HG03571 (cell line): ENCODE measurements around the gene STARD13.
A peak's percentile ranks its signal among the peaks of the same experiment; 100 is the strongest.
"Not testable (repeated sequence)": the region's sequence is repeated elsewhere in the genome, so short reads cannot be mapped to it uniquely, and the experiment has no call there.

Experiments
- ATAC-seq: cut with Tn5 transposase; IDR thresholded peaks from one replicate; pipeline ENCODE4 v1.9.1; 2021; ENCODE audit not compliant: unreplicated experiment

STARD13 gene

DNA sequence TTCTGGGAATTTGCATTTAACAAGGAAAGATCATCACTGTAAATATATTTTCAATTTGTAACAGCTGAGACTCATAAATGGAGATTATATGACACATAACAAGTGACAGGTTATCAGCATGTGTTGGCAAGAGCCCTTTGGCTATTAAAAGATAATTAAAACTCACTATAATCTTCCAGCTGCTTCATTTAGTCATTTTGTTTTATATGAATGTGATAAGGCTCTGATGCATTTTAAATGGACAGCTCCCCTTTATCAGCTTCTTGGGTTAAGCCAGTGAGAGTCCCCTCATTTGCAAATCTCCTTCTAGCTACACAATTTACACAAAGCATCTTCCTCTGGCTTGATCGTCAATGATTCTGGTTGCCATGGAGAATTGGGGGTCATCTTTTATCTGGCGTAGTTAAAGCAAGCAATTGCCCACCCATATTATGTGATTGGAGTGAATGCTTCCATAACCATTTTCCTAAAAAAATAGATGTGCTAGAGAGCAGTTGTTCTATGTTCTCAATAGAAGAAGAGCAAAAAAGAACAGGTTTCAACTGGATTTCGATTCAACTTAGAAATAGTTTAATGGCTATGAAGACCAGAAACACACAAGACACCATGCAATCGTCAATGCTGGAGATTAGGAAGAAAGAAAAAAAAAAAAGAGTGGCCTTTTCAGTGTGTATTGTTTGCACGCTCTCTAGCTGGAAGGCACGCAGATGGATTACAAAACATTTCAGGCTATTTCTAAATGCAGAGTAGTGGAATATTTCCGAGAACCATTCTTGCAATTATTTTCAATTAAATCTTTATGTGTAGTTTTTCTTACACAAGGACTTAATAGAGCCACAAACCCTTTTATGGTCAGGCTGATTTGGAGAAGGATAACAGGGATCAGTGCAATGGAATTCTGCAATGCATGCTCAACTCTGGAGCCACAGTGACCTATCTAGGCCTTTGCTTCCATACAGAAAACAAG is 27.4 kb downstream of the STARD13 start:
- ATAC-seq = no peak

DNA sequence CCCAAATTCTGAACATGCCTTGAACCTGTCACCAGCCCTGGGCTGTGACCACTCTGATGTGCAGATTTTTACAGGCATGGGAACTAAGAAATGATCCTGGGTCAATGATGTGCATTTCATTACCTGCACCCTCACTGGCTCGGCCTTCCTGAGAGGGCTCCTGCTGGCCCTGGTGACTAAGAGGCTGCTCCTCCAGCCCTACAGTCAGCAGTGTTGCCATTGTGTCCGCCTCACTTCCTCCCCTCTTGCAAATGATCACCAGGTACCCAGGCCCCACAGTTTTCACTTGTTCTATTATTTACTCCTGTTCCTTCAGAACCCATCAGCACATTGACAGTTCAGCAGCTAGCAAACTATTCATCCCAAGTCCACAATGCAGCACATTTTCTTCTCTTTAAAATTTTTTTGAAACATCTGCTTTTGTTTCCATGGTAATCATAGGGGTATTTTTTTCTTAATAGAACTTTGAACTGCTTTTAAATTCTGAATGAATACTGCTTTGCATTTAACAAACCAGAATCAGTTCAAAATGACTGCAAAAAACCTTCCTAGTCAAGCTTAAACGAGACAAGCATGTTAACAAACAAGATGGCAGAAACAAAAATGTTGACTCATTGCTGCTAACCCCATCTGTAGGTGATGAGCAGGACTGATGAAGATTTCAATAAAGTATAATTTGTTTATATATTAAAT is 29.3 kb downstream of the STARD13 start:
- no peak for ATAC-seq

DNA sequence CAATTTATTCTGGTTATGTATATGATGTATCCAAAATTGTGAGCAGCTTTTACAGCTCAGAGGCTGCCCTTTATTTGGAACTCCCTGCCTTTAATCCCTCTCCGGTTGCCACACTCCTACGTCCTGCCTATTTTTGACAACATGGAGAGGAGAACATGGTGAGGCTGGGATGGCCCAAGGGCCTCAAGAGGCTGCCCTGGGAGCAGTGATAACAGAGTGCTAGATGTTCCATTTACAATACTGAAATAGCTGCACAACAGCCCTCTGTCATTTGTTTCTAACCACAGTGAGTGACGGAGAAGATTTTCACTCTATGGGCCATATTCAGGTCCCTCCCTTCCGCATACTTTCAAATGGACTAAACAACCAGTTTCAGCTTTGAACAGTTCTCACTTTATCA is 33.4 kb downstream of the STARD13 start:
- no peak for ATAC-seq

DNA sequence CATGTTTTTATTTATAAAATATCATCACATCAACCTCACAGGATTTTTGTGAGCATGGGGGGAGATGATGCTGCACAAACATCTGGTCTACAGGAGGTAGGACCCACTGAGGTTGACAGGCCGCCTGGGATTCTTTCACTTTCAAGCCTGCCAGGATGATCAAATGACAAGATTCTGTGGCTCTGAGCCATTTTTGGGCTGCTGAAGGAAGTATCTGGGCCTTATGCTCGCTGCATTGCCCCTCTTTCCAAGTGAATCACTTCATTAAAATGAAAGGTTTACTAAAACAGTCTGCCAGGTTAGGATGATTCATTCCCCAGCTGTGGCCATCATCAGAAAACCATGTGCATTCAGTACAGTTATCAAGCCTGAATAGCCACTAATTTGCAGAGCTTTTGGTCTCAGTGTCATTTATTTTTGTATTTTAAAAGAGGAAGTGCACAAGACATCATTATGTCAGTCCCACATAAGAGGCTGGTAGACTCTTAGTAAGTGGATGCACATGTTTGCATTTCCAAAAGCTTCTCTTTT is 34.4 kb downstream of the STARD13 start:
- peak; percentile 59 for ATAC-seq

DNA sequence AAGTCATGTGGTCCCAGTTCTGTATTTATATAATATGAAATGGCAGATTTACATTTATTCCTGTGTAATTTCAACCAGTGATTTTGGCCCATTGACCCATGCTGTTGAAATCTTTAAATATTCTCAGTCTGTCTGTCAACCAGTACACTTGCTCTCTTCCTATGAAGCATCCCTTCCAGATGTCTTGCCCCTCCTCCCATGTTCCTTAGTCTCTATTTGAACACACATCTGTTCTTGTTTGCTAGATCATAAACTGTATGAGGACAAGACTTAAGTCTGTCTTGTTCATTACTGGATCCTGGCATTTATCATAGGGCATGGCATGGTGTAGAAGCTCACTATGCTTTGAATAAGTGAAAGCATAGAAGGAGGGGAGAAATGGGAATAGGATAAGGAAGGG is 34.9 kb downstream of the STARD13 start:
- ATAC-seq = no peak

DNA sequence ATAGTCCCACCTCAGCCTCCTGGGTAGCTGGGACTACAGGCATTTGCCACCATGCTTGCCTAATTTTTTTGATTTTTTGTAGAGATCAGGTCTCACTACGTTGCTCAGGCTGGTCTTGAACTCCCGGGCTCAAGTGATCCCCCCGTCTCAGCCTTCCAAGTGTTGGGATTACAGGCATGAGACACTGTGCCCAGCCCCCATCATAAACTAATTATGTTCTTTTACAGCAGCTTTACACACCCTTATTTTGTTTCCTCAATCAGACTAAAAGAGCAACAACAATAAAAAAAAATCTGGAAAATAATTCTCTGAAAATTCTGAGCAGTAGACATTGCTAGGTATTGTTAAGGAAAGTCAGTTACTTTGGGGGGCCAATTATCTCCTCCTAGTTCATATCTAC is 35.7 kb downstream of the STARD13 start:
- ATAC-seq = no peak

DNA sequence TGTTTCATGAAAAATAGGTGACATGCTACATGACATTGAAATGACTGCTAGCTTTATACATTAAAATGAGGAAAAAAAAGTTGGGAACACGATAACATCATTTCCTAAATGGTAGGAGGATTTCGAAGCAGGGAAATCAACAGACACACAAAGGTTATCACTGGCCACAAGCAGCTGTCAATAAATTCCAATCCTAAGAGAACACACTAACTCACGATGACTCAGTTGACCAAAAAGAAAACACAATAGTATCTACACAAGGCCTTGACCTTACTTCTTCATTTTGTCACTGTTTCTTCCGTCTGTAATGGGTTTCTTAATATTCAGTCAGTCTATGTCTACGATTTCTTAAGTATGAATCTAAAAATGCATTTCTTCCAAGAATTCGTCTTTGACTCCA is 36.5 kb downstream of the STARD13 start:
- ATAC-seq = no peak

DNA sequence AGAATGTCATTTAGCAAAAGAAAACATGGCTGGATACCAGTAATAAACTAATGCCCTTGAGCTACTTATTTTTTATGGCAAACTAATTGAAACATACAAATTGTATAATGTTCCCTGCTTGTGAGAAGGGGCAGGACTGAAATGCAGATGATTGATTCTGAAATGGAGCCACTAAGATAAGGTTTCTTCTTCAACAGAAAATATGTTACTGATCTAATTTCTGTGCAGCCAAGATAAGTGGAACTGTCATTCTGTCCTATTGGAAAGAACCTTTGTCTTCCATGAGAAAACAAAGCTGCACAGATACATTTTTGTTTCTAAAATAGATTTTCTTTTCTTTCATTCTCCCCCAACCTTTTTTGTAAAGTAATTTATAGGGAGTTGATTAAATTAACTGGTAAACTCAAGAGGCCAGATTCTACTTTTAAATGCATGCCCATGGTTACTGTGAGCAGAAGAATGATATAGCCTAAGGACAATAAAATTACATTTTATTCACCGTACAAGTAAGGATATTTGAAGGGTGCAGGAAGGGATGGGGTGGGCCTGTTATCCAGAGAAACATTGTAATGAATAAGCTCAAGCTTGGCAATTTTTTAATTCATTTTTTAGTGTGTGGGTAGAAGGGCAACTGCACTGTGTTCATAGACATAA is 39.9 kb downstream of the STARD13 start:
- no peak for ATAC-seq

DNA sequence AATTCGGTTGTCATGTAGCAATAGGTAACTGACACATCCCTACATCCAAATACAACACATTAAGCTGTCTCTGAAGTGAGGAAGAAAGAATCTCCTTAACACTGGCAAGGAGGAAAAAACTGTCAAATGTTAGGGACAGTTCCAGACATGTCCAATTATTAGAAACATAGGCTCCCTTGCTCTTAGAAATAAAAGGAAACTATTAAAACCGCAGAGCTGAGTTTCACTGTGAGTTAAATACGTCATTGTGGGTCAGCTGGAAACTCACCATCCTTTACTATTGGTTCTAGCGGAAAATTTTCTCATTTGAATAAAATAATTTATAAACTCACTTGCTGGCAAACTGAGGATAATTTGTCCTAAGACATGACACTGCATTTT is 40.7 kb downstream of the STARD13 start:
- ATAC-seq = no peak

DNA sequence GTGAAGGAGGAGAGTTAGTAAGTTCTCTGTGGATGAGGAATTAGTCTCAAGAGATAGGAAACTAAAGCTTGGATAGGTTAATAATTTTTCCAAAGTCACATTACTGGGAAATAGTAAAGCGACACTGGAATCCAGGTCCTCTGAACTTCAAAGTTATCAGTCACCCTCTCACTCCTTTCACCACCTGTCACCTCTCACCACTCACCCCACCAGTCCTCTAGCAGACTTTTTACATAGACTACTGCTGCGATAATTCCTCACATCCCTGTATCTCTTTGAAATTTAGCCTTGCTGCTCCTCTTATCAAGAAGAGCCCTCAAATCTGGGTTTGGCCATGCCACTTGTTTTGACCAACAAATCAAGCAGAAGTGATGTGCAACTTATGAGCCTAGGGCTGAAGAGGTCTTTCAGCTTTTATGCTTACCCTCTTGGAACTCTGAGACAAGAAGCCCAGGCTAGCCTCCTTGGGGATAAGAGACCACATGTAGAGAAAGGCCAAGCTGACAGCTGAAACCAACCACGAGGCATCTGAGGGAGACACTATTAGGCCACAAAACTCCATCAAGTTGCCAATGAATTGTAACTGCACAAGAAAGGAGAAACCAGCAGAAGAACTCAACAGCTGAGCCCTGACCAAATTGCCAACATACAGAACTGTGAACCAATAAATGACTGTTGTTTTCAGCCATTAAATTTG is 41.2 kb downstream of the STARD13 start:
- no peak for ATAC-seq

DNA sequence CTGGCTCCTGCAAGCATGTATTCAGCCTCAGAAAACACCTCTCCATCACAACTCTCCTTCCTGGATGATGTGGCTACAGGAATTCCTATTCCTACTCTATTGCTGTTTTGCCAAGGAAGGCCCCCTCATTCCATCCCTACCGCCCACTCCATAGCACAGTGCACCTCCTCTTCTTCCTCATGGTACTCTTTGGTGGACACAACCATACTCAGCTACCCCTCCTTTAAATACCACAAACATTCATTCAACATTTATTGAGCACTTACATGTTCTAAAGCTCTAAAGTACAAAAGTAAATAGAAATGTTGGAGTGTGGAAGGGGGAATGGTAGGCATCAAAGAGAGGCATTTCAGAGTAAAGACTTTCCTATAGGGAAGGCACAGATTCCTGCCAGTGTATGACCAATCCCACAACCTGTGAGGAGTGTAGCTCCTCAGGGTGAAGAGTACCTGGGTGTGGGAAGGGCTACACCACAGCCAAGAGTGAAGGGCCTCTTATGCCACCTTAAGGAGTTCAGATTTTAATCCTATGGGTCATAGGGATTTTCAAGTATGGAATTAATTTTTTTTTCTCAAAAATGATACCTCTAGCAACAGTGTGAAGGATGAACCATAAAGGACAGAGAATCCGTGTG is 42.5 kb downstream of the STARD13 start:
- ATAC-seq = no peak

DNA sequence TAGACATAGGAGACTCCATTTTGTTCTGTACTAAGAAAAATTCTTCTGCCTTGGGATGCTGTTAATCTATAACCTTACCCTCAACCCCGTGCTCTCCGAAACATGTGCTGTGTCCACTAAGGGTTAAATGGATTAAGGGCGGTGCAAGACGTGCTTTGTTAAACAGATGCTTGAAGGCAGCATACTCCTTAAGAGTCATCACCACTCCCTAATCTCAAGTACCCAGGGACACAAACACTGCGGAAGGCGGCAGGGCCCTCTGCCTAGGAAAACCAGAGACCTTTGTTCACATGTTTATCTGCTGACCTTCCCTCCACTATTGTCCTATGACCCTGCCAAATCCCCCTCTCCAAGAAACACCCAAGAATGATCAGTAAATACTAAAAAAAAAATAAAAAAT is 43.2 kb downstream of the STARD13 start:
- ATAC-seq = not testable (repeated sequence)

DNA sequence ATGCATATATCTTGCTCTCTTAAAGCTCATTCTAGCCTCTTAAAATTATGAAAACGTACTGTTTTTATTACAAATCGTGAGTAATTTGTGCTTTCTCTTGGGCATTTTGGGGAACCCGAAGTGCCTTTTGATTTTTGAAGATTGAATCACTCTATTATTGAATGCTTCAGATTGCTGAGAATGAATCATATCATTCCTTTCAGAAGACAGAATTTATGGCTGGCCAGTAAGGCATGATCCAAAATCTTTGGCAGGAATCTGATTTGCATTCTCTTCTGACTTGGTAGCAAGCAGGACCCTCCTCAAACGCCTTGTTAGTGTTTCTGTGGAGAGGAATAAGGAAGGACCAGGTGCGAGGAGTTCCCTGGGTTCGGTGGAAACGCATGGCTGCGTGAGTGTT is 49.5 kb downstream of the STARD13 start:
- no peak for ATAC-seq

DNA sequence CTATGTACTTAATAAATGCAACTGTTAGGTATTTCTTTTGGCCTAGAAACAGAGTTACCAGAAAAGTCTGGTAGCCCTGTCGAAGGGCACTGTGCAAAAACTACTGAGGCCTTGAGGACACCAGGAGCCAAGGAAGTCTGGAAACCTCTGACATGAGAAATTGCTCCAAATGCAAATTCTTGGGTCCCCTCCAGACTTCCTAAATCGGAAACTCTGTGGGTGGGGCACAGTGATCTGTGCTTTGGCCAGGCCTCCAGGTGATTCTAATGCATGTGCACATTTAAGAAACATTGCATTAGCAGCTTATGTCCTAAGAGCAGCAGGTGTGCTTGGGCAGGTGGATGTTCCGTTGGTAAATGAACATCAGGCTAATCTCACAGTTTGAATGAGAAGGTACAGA is 50.0 kb downstream of the STARD13 start:
- no peak for ATAC-seq

DNA sequence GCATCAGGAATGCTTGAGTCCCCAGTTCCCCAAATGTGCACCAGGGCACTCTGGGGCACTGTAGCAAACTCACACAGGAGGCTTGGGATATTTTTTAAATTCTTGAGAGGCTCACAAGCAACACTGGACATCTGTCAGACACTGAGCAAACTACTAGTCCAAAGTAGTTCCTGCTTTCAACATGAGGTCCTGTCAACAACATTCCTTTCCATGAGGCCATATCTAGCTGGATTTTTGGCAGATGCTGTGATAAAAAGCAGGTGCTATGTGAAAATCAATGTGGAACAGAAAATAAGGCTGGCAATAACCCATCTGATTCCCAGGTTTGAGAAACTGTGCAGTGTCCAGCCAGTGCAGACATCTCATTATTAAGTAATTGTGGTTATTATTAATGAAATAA is 50.5 kb downstream of the STARD13 start:
- no peak for ATAC-seq

DNA sequence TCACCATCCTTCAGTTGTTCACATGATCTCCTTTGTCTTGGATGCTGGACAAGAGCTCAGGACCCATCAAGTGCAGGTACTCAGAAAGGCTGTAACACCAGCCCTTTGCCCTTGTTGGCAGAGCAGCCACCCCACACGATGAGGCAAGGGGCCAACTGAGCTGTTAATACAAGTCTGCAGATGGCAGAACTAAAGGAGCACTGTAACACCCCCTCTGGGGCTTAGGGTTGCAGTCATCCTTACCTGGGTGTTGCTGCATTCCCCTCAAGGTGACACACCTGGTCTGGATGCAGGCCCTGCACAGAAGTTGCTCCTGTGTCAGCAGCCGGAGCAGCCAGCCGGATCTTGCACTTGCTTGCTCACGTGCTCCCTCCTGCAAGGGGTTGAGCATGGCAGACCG is 52.0 kb downstream of the STARD13 start:
- no peak for ATAC-seq

DNA sequence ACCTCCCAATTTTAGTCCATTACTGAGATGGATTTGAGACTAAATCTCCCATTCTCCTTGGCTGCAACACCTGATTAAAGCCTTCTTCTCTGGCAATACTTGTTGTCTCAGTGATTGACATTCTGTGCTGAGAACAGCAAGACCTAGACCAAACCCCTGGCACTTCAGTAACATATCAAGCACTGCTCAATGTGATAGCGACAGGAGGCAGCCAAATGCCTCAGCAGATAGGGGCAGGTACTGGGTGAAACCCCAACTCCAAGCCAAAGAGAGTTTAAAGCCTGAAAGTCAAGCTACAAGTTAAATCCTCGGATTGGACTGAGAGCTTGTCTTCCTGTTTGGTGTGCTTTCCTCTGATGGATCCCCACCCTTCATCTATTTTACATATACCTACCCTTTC is 52.7 kb downstream of the STARD13 start:
- no peak for ATAC-seq

DNA sequence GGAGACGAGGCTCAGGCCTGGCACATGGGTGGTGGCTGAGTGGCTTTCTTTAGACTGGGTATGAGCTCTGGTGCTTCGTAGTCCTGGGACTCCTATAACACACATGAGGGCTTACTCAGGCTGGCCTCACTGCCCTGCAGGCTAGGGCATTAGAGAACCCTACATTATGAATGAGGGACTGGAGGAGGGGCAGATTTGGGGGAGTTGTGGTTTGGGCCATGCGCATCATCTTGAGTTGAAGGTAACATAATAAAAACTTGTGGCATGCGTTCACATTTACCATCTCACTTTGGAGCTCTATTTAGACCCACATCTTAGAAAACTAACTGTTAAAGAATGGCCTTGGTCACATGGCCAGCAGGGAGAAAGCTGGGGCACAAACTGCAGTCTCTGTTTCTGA is 54.2 kb downstream of the STARD13 start:
- ATAC-seq = no peak

DNA sequence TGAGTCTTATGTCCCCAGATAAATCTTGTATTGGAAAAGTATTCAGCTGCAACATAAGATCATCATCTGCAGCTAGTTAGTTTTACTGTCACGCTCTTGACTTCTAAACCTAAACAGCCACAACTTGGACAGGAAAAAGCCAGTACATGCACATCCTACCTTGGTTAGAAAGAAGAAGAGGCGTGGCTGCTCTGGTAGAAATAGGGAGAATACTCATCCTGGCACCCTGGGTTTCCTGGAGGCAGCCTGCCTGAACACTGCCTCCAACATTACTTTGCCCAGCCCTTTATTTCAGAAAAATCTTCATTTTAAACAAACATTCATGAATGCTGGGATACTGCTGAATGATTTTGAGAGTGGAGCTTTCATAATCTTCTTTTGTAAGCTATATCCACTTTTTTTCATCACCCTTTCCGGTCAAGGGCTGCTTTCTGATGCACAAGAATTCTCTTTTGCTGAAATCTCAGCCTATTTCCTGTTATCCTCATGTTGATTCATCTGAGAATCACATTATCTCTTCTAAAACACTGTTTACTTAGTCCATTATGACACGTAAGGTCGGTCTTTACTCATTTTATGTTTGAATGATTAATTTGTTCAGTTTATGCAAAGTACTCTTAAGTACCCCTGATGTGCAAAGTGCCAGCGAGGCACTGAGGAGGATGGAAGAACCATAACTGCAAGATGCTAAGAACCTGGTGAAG is 55.2 kb downstream of the STARD13 start:
- no peak for ATAC-seq
